ENCODE data around the gene PERCC1. TPM values are rescaled to one million over a fixed set of nuclear protein-coding genes. Genes with fewer than 3 reads are reported as not detected.

PERCC1 gene
- total RNA-seq, 1 donor from 2014 or later, result not detected

- DNase-seq (ENCODE audit: low spot score), result no peak
- Mint-ChIP-seq H3K4me3 (ENCODE audit: unreplicated experiment) (no peak overlapping the region), H3K27me3 (ENCODE audit: low read depth) (no peaks in the 10 kb centered on the region), H3K4me1 (ENCODE audit: low read depth) (peaks cover 15% of the 10 kb centered on the region), H3K36me3 (ENCODE audit: low read depth) (no peaks in the 10 kb centered on the region), H3K27ac (ENCODE audit: unreplicated experiment) (no peak overlapping the region), H3K9me3 (ENCODE audit: low read depth) (no peaks in the 10 kb centered on the region)
- TF ChIP-seq CTCF (IDR thresholded peaks at IDR 0.05), result no peak
Observed at GRCh38 chr16:1412847-1413246, 18.0 kb upstream of the PERCC1 start.

GRCh38 chr16:1413684-1414531 lies 17.0 kb upstream of the PERCC1 start:
- Mint-ChIP-seq H3K9me3 (ENCODE audit: low read depth) (no peaks in the 10 kb centered on the region), H3K27ac (ENCODE audit: unreplicated experiment) (peak overlapping the region; percentile 68), H3K27me3 (ENCODE audit: low read depth) (no peaks in the 10 kb centered on the region), H3K4me3 (ENCODE audit: unreplicated experiment) (peak overlapping the region; percentile 70), H3K36me3 (ENCODE audit: low read depth) (no peaks in the 10 kb centered on the region), H3K4me1 (ENCODE audit: low read depth) (peaks cover 18% of the 10 kb centered on the region)
- DNase-seq (ENCODE audit: low spot score), result no peak
- peak; percentile 85 for TF ChIP-seq CTCF (IDR thresholded peaks at IDR 0.05)

GRCh38 chr16:1414532-1415260 lies 16.2 kb upstream of the PERCC1 start, which contains the start of gene UNKL:
TSS of gene UNKL (minus strand) at chr16:1414704. CDS start at chr16:1414691, 13 bp downstream.
- Mint-ChIP-seq H3K27ac (ENCODE audit: unreplicated experiment) (peak within 1 kb of the TSS; percentile 68), H3K4me1 (ENCODE audit: low read depth) (peaks cover 19% of the 10 kb centered on the region), H3K36me3 (ENCODE audit: low read depth) (no peaks in the 10 kb centered on the region), H3K27me3 (ENCODE audit: low read depth) (no peaks in the 10 kb centered on the region), H3K4me3 (ENCODE audit: unreplicated experiment) (peak within 1 kb of the TSS; percentile 72), H3K9me3 (ENCODE audit: low read depth) (no peaks in the 10 kb centered on the region)
- no peak for DNase-seq (ENCODE audit: low spot score)
- TF ChIP-seq CTCF (IDR thresholded peaks at IDR 0.05), result no peak

- no peak for DNase-seq (ENCODE audit: low spot score)
- H3K4me3 Mint-ChIP-seq (ENCODE audit: unreplicated experiment), result no peak overlapping the region
Observed at GRCh38 chr16:1416521-1416941, 14.3 kb upstream of the PERCC1 start.

More at GRCh38 chr16:1416521-1416941, 14.3 kb upstream of the PERCC1 start:
- no peaks in the 10 kb centered on the region for H3K36me3 Mint-ChIP-seq (ENCODE audit: low read depth)
- no peaks in the 10 kb centered on the region for H3K9me3 Mint-ChIP-seq (ENCODE audit: low read depth)
- no peak for TF ChIP-seq CTCF (IDR thresholded peaks at IDR 0.05)
- H3K4me1 Mint-ChIP-seq (ENCODE audit: low read depth), result peaks cover 28% of the 10 kb centered on the region
- no peaks in the 10 kb centered on the region for H3K27me3 Mint-ChIP-seq (ENCODE audit: low read depth)
- H3K27ac Mint-ChIP-seq (ENCODE audit: unreplicated experiment), result peak overlapping the region; percentile 14
